Tibial nerve (tissue), 4 donors: ENCODE data around the gene MYOM3.

ENCODE experiments used
- CTCF ChIP-seq, 5 experiments: fragments of 200-600 bp in 3 of 5; fragments of 450-650 bp in 2 of 5; sonication (generic) in 3 of 5; IDR thresholded peaks; one replicate each; pipeline ENCODE4 v1.5.1; 2016 to 2019; ENCODE audit warnings: antibody characterized with exemption in 5 of 5, mild to moderate bottlenecking in 3 of 5, moderate library complexity in 2 of 5
- EP300 ChIP-seq, 2 donors: sonication (generic); formaldehyde crosslinking; IDR thresholded peaks; one replicate each; pipeline ENCODE4 v1.6.1; 2017; ENCODE audit warnings: antibody characterized with exemption in 2 of 2, mild to moderate bottlenecking in 1 of 2
- POLR2A ChIP-seq, 2 donors: fragments of 450-650 bp; IDR thresholded peaks; one replicate each; pipeline ENCODE4 v1.6.1; 2017; ENCODE audit warnings: antibody characterized with exemption in 2 of 2, mild to moderate bottlenecking in 2 of 2, moderate library complexity in 2 of 2

DNA sequence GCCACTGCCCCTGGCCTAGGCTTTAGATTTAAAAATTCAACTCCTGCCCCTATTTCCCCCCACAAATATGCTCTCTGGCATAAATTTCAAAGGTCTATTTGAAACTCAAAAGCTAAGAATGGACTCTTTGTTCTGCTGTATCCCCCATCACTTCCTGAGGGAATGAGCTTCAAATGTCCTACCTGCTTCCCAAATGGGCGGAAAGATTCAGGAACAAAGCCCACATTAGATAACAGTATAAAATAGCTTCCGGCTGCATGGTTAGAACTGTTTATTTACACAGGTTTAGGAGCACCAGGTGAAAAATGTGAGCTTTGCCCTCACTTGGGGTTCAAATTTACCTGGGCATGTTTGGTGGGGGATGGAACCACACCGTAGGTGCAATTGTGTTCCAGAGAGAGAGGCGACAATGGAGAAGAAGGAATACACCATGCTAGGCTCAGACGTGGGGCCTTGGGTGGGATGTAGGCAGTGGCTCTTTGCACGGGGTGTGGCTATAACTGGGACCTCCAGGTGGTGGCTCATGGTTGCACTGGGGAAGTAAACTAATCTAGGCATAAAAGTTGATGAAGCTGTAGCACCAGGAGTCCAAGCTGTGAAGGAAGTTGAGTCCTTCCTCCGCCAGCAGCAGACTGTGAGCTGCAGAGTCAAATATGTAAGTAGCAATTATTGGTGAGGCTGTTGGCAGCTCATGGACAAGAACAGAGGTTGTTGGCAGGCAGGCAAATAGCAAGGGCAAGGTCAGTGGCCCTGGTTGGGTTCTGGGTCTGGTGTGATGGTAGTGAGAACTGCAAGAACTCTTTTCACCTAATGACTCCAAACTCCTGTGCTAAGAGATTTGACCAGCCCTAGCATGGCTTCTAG, 90.3 kb downstream of the MYOM3 start:
- TF ChIP-seq CTCF (IDR thresholded peaks at IDR 0.05) (no peak), POLR2A (IDR thresholded peaks at IDR 0.05) (no peak), EP300 (IDR thresholded peaks at IDR 0.05) (no peak)
